Activated CD4-positive, alpha-beta T cell treated with anti-CD3 and anti-CD28 coated beads for 48 hours (primary cell): ENCODE results near the gene PLAGL1.
"Not testable (repeated sequence)": the region's sequence is repeated elsewhere in the genome, so short reads cannot be mapped to it uniquely, and the experiment has no call there.

ENCODE experiments used
- DNase-seq: peaks from one replicate; pipeline ENCODE4 v3.0.0-alpha.2; 2020

PLAGL1 gene

GRCh38 chr6:144008120-144008811, at the start of gene PLAGL1:
TSS of gene PLAGL1 (minus strand) at chr6:144008259. CDS start at chr6:143948136, 60,123 bp downstream.
- DNase-seq: peak; percentile 30

GRCh38 chr6:144055121-144055931, 47.3 kb upstream of the PLAGL1 start:
- DNase-seq: peak; percentile 52

- DNase-seq: no peak
These were observed 45.5 kb upstream of the PLAGL1 start for GRCh38 chr6:144053601-144054000.

- DNase-seq: no peak
These were observed 44.4 kb upstream of the PLAGL1 start for GRCh38 chr6:144052488-144052887.

GRCh38 chr6:144049386-144049785, 41.3 kb upstream of the PLAGL1 start:
- DNase-seq: no peak

GRCh38 chr6:144047688-144048087, 39.6 kb upstream of the PLAGL1 start:
- DNase-seq: no peak

- not testable (repeated sequence) for DNase-seq
These were observed 38.6 kb upstream of the PLAGL1 start for GRCh38 chr6:144046672-144047071.

GRCh38 chr6:144044989-144045388, 36.9 kb upstream of the PLAGL1 start:
- DNase-seq: not testable (repeated sequence)

GRCh38 chr6:144036835-144037195, 28.8 kb upstream of the PLAGL1 start:
- no peak for DNase-seq

- peak; percentile 13 for DNase-seq
These were observed 28.2 kb upstream of the PLAGL1 start for GRCh38 chr6:144036064-144036834.

- DNase-seq: no peak
These were observed 27.4 kb upstream of the PLAGL1 start for GRCh38 chr6:144035416-144035815.

GRCh38 chr6:144033816-144034735, 26.0 kb upstream of the PLAGL1 start:
- no peak for DNase-seq

- no peak for DNase-seq
These were observed 21.4 kb upstream of the PLAGL1 start for GRCh38 chr6:144029452-144029851.

GRCh38 chr6:144027932-144028587, 20.0 kb upstream of the PLAGL1 start:
- DNase-seq: no peak

- DNase-seq: no peak
These were observed 15.2 kb upstream of the PLAGL1 start for GRCh38 chr6:144023216-144023615.

- DNase-seq: no peak
These were observed 11.9 kb upstream of the PLAGL1 start for GRCh38 chr6:144019929-144020328.

- no peak for DNase-seq
These were observed 9.4 kb upstream of the PLAGL1 start for GRCh38 chr6:144017166-144018094.

GRCh38 chr6:144013486-144013909, 5.4 kb upstream of the PLAGL1 start:
- peak; percentile 75 for DNase-seq

- DNase-seq: no peak
These were observed 4.5 kb upstream of the PLAGL1 start for GRCh38 chr6:144012534-144012933.

- not testable (repeated sequence) for DNase-seq
These were observed 1.6 kb upstream of the PLAGL1 start for GRCh38 chr6:144009628-144010027.

- DNase-seq: no peak
These were observed 787 bp upstream of the PLAGL1 start for GRCh38 chr6:144008846-144009245.
